Activated T-helper 1 cell treated with Interleukin-2 at 50 U/mL for 16 hours (primary cell): ENCODE measurements around the gene MOCS1.

Experiments
- DNase-seq: peaks from one replicate; pipeline ENCODE4 v3.0.0-alpha.2; 2020; ENCODE audit warnings: low read depth

Gene MOCS1

GRCh38 chr6:39924283-39924682 is 10.0 kb downstream of the MOCS1 start:
- DNase-seq, result no peak

GRCh38 chr6:39923861-39924260 is 10.4 kb downstream of the MOCS1 start:
- DNase-seq, result no peak

GRCh38 chr6:39923394-39923793 is 10.9 kb downstream of the MOCS1 start:
- no peak for DNase-seq

DNA sequence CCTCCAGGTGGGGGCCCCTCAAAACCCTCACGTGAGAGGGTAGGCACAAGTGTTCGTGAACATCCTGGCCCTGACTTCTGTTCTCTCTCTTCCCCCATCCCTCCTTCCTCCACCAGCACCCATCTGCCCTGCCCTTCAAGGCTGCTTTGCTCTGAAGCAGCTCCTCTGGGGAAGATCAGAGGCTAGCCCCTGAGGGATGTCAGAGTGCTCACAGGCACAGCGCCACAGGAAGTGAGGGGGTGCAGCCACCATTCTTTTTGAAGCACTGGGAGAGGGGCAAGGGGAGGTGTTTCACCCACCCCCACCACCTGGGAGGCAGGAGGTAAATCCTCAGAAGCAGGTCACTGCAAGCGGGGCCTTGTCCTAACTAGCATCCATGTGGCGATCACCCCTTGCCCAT is 11.4 kb downstream of the MOCS1 start:
- no peak for DNase-seq

DNA sequence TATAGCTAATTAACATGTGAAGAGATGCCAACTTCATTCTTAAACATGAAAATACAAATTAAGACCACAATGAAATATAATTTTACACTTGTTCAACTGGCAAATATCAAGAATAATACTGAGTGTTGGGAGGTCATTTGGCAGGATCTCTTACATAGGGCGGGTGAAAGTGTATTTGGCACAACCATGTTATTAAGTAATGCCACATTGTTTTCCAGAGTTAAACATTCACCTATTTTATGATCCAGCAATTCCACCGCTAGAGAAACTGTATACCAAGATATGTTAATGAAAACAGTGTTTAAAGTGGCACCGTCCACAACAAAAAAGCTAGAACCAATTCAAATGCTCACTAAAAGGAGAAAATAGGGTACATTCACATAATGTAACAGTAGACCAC is 14.1 kb downstream of the MOCS1 start:
- DNase-seq, result no peak

GRCh38 chr6:39918831-39919230 is 15.4 kb downstream of the MOCS1 start:
- no peak for DNase-seq

GRCh38 chr6:39917981-39918380 is 16.3 kb downstream of the MOCS1 start:
- DNase-seq, result no peak

GRCh38 chr6:39917329-39917728 is 16.9 kb downstream of the MOCS1 start:
- DNase-seq, result no peak

DNA sequence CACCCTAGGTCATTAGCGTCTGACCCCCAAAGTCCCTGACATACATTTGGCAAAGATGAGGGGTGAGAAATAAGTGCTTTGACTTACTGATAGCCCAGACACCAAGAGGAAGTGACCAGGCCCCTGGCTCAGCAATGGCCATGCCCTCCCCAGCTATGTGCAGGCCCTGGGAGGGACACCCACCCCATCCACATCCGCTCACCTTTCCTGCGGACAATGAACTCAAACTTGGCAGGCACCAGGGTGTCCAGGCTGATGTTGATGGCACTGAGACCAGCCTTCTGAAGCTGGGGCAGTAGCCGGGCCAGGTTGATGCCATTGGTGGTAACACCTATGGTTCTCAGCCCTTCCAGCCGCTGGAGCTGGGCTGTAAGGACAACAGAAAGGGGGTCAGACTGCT is 18.4 kb downstream of the MOCS1 start:
- DNase-seq, result no peak

DNA sequence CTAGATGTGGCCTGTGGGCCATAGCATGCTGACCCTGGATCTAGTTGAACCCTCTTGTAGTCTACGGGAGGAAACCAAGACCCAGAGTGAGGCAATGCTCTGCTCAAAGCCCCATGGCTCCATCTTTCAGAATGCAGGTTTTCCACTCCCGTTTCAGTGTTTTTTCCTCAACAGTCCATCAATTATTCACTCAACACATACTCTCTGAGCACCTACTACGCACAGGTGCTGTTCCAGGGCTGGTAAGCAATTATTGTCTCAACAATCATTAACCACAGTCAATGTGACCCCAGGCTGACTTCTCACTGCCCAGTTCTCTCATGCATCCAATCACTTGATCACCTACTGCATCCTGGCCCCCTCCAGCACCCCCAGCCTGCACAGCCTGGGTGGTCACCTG is 20.0 kb downstream of the MOCS1 start:
- no peak for DNase-seq

DNA sequence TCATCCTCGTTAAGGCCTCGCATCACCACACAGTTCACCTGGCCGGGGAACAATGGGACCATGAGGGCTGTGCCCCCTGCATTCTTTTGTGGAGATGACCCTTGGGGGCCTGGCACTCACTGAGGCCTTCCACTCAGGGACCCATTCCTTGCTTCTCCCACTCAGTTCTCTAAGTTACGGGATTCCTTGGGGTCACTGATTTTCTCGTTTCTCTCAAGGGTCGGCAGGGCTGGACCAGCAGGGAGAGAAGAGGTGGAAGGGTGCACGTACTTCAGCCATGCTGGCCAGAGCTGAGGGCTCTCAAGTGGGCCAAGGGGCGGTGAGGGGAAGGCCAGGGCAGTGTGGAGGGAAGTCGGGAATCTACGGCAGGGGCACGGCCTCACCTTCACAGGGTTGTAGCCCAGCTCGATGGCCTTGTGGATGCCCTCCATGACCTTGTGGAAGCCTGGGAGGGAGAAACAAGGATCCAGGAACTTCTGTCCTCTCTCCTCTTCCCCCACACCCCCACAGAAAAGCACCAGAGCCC is 20.8 kb downstream of the MOCS1 start:
- DNase-seq, result no peak

- no peak for DNase-seq
Observed at GRCh38 chr6:39912446-39912845, 21.8 kb downstream of the MOCS1 start.

DNA sequence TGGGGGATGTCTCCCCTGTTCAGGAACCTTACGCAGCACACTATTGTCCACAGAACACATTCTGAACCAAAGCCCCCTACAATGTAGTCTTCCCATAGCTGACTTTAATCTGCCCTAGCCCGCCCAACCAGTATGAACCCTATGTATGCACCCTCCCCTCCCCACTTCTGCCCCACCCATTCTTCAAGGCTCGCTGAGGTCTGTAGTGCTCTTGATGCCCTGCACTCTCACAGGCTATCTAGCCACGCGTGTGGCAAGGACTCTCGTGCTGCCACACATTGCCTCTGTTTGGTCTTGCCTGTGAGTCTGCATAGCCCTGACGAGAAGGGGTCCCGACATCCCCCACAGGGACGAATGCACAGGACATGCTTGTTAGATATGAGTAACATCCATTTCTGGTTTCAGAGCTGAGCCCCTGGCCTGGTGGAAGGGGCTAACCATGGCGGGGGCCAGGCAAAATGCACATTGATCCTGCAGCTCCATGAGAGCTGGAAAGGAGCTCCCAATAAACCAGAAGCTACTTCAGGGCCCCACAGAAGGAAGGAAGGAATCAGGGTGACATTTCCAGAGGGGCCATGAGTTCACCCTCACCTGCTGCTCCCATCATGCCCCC is 22.6 kb downstream of the MOCS1 start:
- DNase-seq, result no peak

GRCh38 chr6:39910744-39911143 is 23.5 kb downstream of the MOCS1 start:
- no peak for DNase-seq

DNA sequence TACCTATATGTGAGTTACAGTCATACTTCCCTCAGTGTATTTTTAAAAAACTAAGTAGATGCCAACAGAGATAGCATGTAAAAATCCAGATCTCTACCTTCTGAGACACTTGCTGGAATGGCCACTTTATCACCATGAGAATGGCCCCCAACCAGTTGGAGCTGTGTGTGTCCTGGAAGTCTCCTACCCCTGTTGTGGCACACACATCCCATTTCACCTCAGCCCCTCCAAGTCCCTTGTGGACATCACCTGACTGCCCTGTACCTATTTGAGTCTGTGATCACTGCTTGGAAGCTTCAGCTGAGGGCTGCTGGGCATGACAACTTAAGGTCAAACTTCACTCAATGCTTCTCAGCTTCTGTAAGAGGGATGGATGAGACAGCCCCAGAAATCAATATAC is 24.1 kb downstream of the MOCS1 start:
- DNase-seq, result no peak

GRCh38 chr6:39909701-39910100 is 24.6 kb downstream of the MOCS1 start:
- no peak for DNase-seq

DNA sequence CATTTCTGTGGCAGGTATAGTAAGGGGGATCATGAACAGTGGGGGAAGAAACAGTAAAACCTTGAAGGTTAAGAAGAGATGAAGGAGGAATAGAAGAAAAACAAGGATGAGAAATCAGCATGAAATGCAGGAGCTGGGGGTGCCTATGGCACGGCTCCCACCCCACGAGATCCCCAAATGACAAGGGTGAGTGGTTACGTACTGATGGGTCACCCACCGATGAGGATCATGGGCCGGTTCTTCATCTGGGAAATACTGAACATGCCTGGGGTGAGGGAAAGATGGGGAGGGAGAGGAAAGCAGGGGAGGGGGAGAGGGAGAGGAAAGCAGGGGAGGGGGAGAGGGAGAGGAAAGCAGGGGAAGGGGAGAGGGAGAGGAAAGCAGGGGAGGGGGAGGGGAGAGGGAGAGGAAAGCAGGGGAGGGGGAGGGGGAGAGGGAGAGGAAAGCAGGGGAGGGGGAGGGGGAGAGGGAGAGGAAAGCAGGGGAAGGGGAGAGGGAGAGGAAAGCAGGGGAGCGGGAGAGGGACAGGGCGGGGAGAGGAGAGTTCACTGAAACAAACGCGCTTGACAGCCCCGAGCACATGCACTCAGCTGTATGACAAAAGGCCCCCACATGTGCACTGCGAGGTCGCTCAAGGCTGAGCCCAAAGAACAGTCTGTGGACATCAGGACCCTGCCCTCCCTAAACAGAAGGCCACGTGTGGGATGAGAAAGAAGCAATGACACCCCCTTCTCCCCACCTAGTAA is 25.3 kb downstream of the MOCS1 start:
- no peak for DNase-seq

DNA sequence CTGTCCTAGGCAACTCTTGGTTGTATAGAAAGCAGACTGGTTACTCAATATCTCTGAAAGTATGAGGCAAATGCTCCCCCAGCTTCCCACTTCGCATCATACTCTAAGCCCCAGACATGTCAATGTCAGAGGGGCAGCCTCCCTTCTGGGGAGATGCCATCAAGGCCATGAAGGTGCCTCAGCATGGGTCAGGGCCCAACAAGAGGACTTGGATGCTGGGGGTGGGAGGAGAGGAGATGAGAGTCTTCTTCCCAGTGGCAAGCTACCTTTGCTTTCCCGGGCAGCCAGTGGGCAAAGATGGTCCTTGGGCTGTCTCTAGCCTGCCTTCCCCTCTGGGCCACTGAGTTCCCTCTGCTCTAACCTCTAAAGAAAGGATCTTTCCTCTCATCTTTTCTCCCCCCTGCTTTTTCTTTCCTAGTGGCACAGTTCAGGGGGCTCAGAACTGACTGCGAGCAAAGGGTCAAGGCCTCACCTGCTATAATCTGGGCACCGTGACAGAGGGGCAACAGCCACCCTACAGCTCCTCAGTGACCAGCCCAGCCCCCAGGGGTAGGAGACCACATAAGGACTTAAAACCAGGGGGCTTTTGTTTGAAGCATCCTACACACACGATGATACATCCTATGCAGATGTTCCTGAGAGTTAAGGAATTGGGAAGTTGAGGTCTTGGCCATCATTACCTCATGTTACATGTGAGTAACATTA is 26.2 kb downstream of the MOCS1 start:
- DNase-seq, result no peak

DNA sequence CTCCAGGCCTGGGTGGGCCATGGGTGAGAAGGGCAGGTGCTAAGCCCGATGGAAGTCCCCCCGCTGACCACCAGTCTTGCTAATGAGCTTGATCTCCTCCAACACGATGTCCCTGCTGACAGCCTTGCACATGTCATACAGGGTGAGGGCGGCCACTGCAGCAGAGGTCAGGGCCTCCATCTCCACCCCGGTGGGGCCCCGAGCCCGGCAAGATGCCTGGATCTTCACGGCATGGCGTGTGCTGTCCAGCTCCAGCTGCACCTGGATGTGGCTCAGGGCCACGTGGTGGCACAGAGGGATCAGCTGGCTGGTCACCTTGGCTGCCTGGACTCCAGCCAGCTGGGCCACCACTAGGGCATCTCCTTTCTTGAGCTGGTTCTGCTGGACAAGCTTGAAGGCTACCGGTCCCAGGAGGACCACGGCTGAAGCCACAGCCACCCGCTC is 27.9 kb downstream of the MOCS1 start:
- no peak for DNase-seq

GRCh38 chr6:39905640-39905975 is 28.7 kb downstream of the MOCS1 start:
- no peak for DNase-seq

- DNase-seq, result no peak
Observed at GRCh38 chr6:39904946-39905639, 29.2 kb downstream of the MOCS1 start.

- no peak for DNase-seq
Observed at GRCh38 chr6:39903656-39904055, 30.6 kb downstream of the MOCS1 start.
